Hypothalamus (tissue), 51 donors: Measurements from ENCODE around the gene YWHAB.

Experiments used
- DNase-seq, 51 donors: peaks; one replicate each; lab custom pipeline; 2025; lab: John Stamatoyannopoulos, UW

YWHAB gene

GRCh38 chr20:44950368-44950767 is 64.9 kb downstream of the YWHAB start:
- no peak for DNase-seq

- DNase-seq: no peak
Observed at GRCh38 chr20:44952731-44953130, 67.2 kb downstream of the YWHAB start.

- DNase-seq: no peak
Observed at GRCh38 chr20:44954211-44954610, 68.7 kb downstream of the YWHAB start.

- DNase-seq: no peak
Observed at GRCh38 chr20:44955270-44955669, 69.8 kb downstream of the YWHAB start.

GRCh38 chr20:44956410-44956809 is 70.9 kb downstream of the YWHAB start:
- no peak for DNase-seq
